Ectodermal cell (in vitro differentiated cells): ENCODE measurements around the gene GOT1.

ENCODE experiments used
- H3K27ac ChIP-seq: 2 replicates; pipeline ENCODE4 v1.7.0; 2013; ENCODE audit warnings: mild to moderate bottlenecking, low read depth, low read length; ENCODE audit not compliant: insufficient read depth, poor library complexity, severe bottlenecking
- H3K27me3 ChIP-seq: 2 replicates; pipeline ENCODE4 v1.7.0; 2013; ENCODE audit warnings: mild to moderate bottlenecking, low read length; ENCODE audit not compliant: insufficient read depth, control insufficient read depth, poor library complexity, severe bottlenecking
- H3K36me3 ChIP-seq: one replicate; pipeline ENCODE4 v1.7.0; 2013; ENCODE audit warnings: low read length; ENCODE audit not compliant: control insufficient read depth, insufficient read depth
- H3K4me1 ChIP-seq: one replicate; pipeline ENCODE4 v1.7.0; 2013; ENCODE audit warnings: low read length; ENCODE audit not compliant: control insufficient read depth, insufficient read depth
- H3K4me3 ChIP-seq: 2 replicates; pipeline ENCODE4 v1.7.0; 2013; ENCODE audit warnings: low read depth, low read length, control low read depth; ENCODE audit not compliant: insufficient read depth
- H3K9me3 ChIP-seq: 2 replicates; pipeline ENCODE4 v1.7.0; 2013; ENCODE audit warnings: mild to moderate bottlenecking, low read length, moderate library complexity; ENCODE audit not compliant: control insufficient read depth
- WGBS, 2 experiments: methylation state at CpG; one replicate each; pipeline ENCODE4 v1.1.7; 2013; ENCODE audit warnings: missing lambda C conversion rate in 2 of 2; 5-methylcytosine and 5-hydroxymethylcytosine counted together

Gene GOT1

GRCh38 chr10:99456207-99456930 is 25.9 kb upstream of the GOT1 start:
- peaks cover 6% of the 10 kb centered on the region for H3K4me1 ChIP-seq
- H3K36me3 ChIP-seq: no peaks in the 10 kb centered on the region
- H3K9me3 ChIP-seq: no peaks in the 10 kb centered on the region
- H3K27me3 ChIP-seq: no peaks in the 10 kb centered on the region
- 85 to 87% methylated on average over 2 of the region's 3 CpGs for WGBS, 2 experiments
- H3K4me3 ChIP-seq: no peak overlapping the region
- H3K27ac ChIP-seq: no peak overlapping the region

- H3K4me3 ChIP-seq: no peak overlapping the region
- WGBS, 2 experiments: 83% methylated on average over 1 of the region's 1 CpG; no CpG with 5 or more reads in 1 of the 2 experiments
- no peaks in the 10 kb centered on the region for H3K9me3 ChIP-seq
- no peak overlapping the region for H3K27ac ChIP-seq
- H3K4me1 ChIP-seq: peaks cover 14% of the 10 kb centered on the region
- H3K27me3 ChIP-seq: no peaks in the 10 kb centered on the region
- no peaks in the 10 kb centered on the region for H3K36me3 ChIP-seq
Measured at GRCh38 chr10:99451981-99452380, 21.6 kb upstream of the GOT1 start.

- 58 to 61% methylated on average over 5 of the region's 5 CpGs for WGBS, 2 experiments
- Histone ChIP-seq H3K27ac (no peak overlapping the region), H3K36me3 (no peaks in the 10 kb centered on the region), H3K9me3 (no peaks in the 10 kb centered on the region), H3K27me3 (no peaks in the 10 kb centered on the region), H3K4me1 (peaks cover 14% of the 10 kb centered on the region), H3K4me3 (no peak overlapping the region)
Measured at GRCh38 chr10:99451499-99451788, 21.0 kb upstream of the GOT1 start.

GRCh38 chr10:99450624-99451498 is 20.4 kb upstream of the GOT1 start:
- no peaks in the 10 kb centered on the region for H3K36me3 ChIP-seq
- H3K4me1 ChIP-seq: peaks cover 14% of the 10 kb centered on the region
- H3K27me3 ChIP-seq: no peaks in the 10 kb centered on the region
- WGBS, 2 experiments: 79 to 83% methylated on average over 6 of the region's 6 CpGs
- no peak overlapping the region for H3K4me3 ChIP-seq
- H3K27ac ChIP-seq: no peak overlapping the region
- H3K9me3 ChIP-seq: no peaks in the 10 kb centered on the region

- Histone ChIP-seq H3K27ac (no peak overlapping the region), H3K9me3 (no peaks in the 10 kb centered on the region), H3K4me1 (peaks cover 14% of the 10 kb centered on the region), H3K4me3 (no peak overlapping the region), H3K36me3 (no peaks in the 10 kb centered on the region), H3K27me3 (no peaks in the 10 kb centered on the region)
- WGBS, 2 experiments: 88 to 90% methylated on average over 5 of the region's 5 CpGs
Measured at GRCh38 chr10:99450156-99450555, 19.7 kb upstream of the GOT1 start.

- H3K27ac ChIP-seq: no peak overlapping the region
- no peaks in the 10 kb centered on the region for H3K9me3 ChIP-seq
- no peaks in the 10 kb centered on the region for H3K36me3 ChIP-seq
- peaks cover 14% of the 10 kb centered on the region for H3K4me1 ChIP-seq
- 85 to 96% methylated on average over 2 to 3 of the region's 3 CpGs for WGBS, 2 experiments
- no peaks in the 10 kb centered on the region for H3K27me3 ChIP-seq
- no peak overlapping the region for H3K4me3 ChIP-seq
Measured at GRCh38 chr10:99449023-99449422, 18.6 kb upstream of the GOT1 start.

GRCh38 chr10:99444383-99445045 is 14.1 kb upstream of the GOT1 start:
- H3K36me3 ChIP-seq: no peaks in the 10 kb centered on the region
- no peaks in the 10 kb centered on the region for H3K27me3 ChIP-seq
- 68 to 72% methylated on average over 16 of the region's 16 CpGs for WGBS, 2 experiments
- no peaks in the 10 kb centered on the region for H3K4me1 ChIP-seq
- no peak overlapping the region for H3K4me3 ChIP-seq
- no peak overlapping the region for H3K27ac ChIP-seq
- no peaks in the 10 kb centered on the region for H3K9me3 ChIP-seq

GRCh38 chr10:99443500-99443899 is 13.1 kb upstream of the GOT1 start:
- Histone ChIP-seq H3K4me3 (no peak overlapping the region), H3K27me3 (no peaks in the 10 kb centered on the region), H3K36me3 (no peaks in the 10 kb centered on the region), H3K4me1 (no peaks in the 10 kb centered on the region), H3K9me3 (no peaks in the 10 kb centered on the region), H3K27ac (no peak overlapping the region)
- 82 to 100% methylated on average over 1 to 2 of the region's 3 CpGs for WGBS, 2 experiments

GRCh38 chr10:99442394-99442793 is 12.0 kb upstream of the GOT1 start:
- no peaks in the 10 kb centered on the region for H3K36me3 ChIP-seq
- no peak overlapping the region for H3K4me3 ChIP-seq
- no peaks in the 10 kb centered on the region for H3K9me3 ChIP-seq
- H3K27me3 ChIP-seq: no peaks in the 10 kb centered on the region
- WGBS, 2 experiments: 83 to 87% methylated on average over 4 of the region's 5 CpGs
- no peaks in the 10 kb centered on the region for H3K4me1 ChIP-seq
- no peak overlapping the region for H3K27ac ChIP-seq

GRCh38 chr10:99438890-99439289 is 8.5 kb upstream of the GOT1 start:
- no peaks in the 10 kb centered on the region for H3K36me3 ChIP-seq
- H3K27me3 ChIP-seq: no peaks in the 10 kb centered on the region
- 76 to 82% methylated on average over 2 of the region's 2 CpGs for WGBS, 2 experiments
- no peak overlapping the region for H3K27ac ChIP-seq
- no peaks in the 10 kb centered on the region for H3K9me3 ChIP-seq
- H3K4me3 ChIP-seq: no peak overlapping the region
- no peaks in the 10 kb centered on the region for H3K4me1 ChIP-seq
